OCI-LY3 (cell line): Measurements from ENCODE around the gene KCNS1.

Experiments used
- H2AFZ ChIP-seq: fragments of 200-600, 300-600 bp; shearing (Covaris generic); 2 replicates; pipeline ENCODE4 v1.6.0; 2014; ENCODE audit warnings: antibody characterized with exemption, low read depth, low read length
- H3K27ac ChIP-seq: fragments of 200-600, 300-600 bp; sonication (generic); 2 replicates; pipeline ENCODE4 v1.5.1; 2014; ENCODE audit warnings: mild to moderate bottlenecking, low read length, moderate library complexity, mixed read lengths
- H3K27me3 ChIP-seq: fragments of 200-600, 300-600 bp; sonication (generic); 2 replicates; pipeline ENCODE4 v1.6.1; 2014; ENCODE audit warnings: low read depth, low read length, mixed read lengths
- H3K36me3 ChIP-seq: fragments of 200-600, 300-600 bp; sonication (generic); replicated peaks from 2 replicates; pipeline ENCODE3; 2014; ENCODE audit warnings: low read depth, low read length, mixed read lengths
- H3K4me1 ChIP-seq: fragments of 300-600, 200-600 bp; sonication (generic); 2 replicates; pipeline ENCODE4 v1.6.1; 2014; ENCODE audit warnings: low read length, mixed read lengths
- H3K4me2 ChIP-seq: fragments of 200-600, 300-600 bp; sonication (generic); 2 replicates; pipeline ENCODE4 v1.6.1; 2014; ENCODE audit warnings: low read length, mixed read lengths
- H3K4me3 ChIP-seq: fragments of 300-600, 200-600 bp; sonication (generic); 2 replicates; pipeline ENCODE4 v1.5.1; 2014; ENCODE audit warnings: antibody characterized with exemption, mild to moderate bottlenecking, low read length, moderate library complexity
- H3K79me2 ChIP-seq: fragments of 300-600, 200-600 bp; shearing (Covaris generic); 2 replicates; pipeline ENCODE4 v1.6.1; 2014; ENCODE audit warnings: mild to moderate bottlenecking, low read length, mixed read lengths
- H3K9ac ChIP-seq: fragments of 300-600, 200-600 bp; shearing (Covaris generic); 2 replicates; pipeline ENCODE4 v1.6.0; 2014; ENCODE audit warnings: mild to moderate bottlenecking, low read length, moderate library complexity
- H3K9me3 ChIP-seq: fragments of 200-600, 300-600 bp; shearing (Covaris generic); 2 replicates; pipeline ENCODE4 v1.6.1; 2014; ENCODE audit warnings: low read length, mixed read lengths; ENCODE audit not compliant: insufficient read depth
- H4K20me1 ChIP-seq: fragments of 200-600, 300-600 bp; sonication (generic); 2 replicates; pipeline ENCODE4 v1.6.1; 2016; ENCODE audit warnings: low read length, mixed read lengths; ENCODE audit not compliant: insufficient read depth
- EZH2phosphoT487 ChIP-seq: fragments of 200-600 bp; shearing (Covaris generic); IDR thresholded peaks from 2 replicates; pipeline ENCODE4 v1.6.1; 2018; ENCODE audit warnings: antibody characterized with exemption, mixed run types, low read depth
- TF ChIP-seq, protein P1 (sequence below): fragments of 200-600, 300-600 bp; sonication (generic); IDR thresholded peaks from 2 replicates; pipeline ENCODE4 v1.5.1; 2014; ENCODE audit warnings: antibody characterized with exemption, low read length, low read depth

KCNS1 gene

DNA sequence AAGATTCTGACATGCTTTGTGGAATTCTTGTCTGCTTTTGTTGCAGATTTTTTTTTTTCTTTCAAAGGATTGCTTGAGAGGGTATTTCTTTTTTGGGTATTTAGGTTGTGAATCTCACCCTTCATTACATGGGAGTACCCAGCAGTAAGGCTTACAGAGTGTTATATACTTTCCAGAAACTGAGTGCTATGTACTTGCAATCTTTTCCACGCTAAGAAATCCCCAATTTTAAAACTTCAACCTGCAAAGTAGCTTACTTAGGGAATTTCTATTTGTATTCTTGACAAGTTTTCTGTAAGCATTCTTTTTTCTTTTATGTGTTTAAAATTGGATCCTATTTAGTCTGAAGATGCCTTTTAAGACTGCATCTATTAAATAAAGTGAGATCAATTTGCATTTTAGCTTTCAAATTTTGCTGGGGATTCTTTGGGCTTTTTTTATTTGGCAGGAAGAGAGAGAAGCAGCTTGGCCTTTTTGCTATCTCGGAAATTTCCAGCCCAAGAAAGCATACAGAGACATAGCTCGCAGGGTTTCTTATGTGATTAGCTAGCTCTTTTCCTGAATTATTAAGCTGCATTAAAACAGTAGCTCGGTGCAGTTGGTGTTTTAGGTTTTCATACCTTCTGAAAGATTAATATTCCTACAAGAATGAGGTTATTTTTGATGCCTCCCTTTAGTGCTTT, 42.6 kb downstream of the KCNS1 start:
- TF ChIP-seq, protein P1, sequence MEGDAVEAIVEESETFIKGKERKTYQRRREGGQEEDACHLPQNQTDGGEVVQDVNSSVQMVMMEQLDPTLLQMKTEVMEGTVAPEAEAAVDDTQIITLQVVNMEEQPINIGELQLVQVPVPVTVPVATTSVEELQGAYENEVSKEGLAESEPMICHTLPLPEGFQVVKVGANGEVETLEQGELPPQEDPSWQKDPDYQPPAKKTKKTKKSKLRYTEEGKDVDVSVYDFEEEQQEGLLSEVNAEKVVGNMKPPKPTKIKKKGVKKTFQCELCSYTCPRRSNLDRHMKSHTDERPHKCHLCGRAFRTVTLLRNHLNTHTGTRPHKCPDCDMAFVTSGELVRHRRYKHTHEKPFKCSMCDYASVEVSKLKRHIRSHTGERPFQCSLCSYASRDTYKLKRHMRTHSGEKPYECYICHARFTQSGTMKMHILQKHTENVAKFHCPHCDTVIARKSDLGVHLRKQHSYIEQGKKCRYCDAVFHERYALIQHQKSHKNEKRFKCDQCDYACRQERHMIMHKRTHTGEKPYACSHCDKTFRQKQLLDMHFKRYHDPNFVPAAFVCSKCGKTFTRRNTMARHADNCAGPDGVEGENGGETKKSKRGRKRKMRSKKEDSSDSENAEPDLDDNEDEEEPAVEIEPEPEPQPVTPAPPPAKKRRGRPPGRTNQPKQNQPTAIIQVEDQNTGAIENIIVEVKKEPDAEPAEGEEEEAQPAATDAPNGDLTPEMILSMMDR: no peak
- TF ChIP-seq EZH2phosphoT487: no peak
- no peaks in the 10 kb centered on the region for H3K9me3 ChIP-seq
- no peak overlapping the region for H2AFZ ChIP-seq
- H4K20me1 ChIP-seq: peaks cover 84% of the 10 kb centered on the region
- H3K4me1 ChIP-seq: peaks cover 45% of the 10 kb centered on the region
- peaks cover 99% of the 10 kb centered on the region for H3K79me2 ChIP-seq
- no peaks in the 10 kb centered on the region for H3K27me3 ChIP-seq
- peak overlapping the region; percentile 2; the same call in 1 of the 2 replicates for H3K9ac ChIP-seq
- peak overlapping the region; percentile 38 for H3K4me2 ChIP-seq
- H3K4me3 ChIP-seq: no peak overlapping the region
- peak overlapping the region; percentile 63 for H3K27ac ChIP-seq
- H3K36me3 ChIP-seq: peaks cover 80% of the 10 kb centered on the region

DNA sequence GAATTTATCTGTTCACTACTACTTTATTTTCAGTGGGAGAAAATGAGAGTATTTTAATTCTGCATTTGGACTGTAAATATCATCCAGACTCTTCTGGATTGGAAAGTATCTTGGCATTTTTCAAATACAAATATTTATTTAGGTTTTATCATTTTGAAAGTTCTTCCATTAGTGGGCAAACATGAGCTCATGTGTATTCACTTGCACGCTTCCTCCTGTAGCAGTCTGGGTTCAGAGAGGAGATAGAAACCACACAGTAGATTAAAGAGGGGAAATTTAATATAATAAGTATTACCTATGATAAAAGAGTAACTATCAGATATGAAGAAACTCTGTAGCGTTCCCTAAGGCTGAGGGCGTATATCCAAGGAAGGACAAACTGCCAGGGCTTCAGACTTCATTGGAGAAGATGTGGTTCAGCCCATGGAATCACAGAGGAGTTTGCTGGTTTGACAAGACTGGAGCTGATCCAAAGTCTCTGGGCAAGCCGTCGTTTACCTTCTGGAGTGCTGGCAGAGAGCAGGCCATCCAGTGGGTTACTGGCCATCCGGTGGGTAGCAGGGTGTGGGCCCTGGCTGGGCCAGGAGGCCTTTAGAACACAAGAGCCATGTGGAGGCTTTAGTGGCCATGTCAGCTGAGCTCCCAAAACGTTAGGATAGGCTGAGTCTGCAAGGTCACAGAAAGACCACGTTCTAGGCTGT, 44.3 kb downstream of the KCNS1 start:
- Histone ChIP-seq H4K20me1 (peaks cover 90% of the 10 kb centered on the region), H3K4me3 (no peak overlapping the region), H3K27me3 (no peaks in the 10 kb centered on the region), H3K9me3 (no peaks in the 10 kb centered on the region), H3K79me2 (peaks cover 100% of the 10 kb centered on the region), H3K9ac (no peak overlapping the region), H2AFZ (no peak overlapping the region), H3K4me1 (peaks cover 58% of the 10 kb centered on the region), H3K36me3 (peaks cover 90% of the 10 kb centered on the region), H3K27ac (0 out of 2 replicates have a peak overlapping the region, but pooled peaks have one; percentile 0), H3K4me2 (no peak overlapping the region)
- no peak for TF ChIP-seq EZH2phosphoT487
- TF ChIP-seq, protein P1: no peak

DNA sequence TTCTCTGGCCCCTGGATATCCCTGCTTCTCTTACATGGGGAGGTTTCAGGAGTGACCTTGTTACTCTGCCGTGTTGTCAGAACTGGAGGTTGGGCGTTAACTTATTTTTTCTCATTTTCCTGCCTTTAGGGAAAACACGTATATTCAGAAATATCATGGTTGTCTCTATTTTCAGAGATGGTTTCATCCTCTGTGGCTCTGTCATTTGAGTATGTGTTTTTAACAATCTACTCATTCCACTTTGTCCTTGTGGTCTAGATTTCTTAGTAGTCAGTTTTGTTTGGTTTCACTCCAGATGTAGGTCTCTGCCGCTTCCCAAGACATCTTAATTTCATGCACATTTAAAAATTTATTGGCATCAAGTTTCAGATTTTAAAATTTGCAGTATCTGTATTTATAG, 45.9 kb downstream of the KCNS1 start:
- TF ChIP-seq EZH2phosphoT487: no peak
- TF ChIP-seq, protein P1: no peak
- H3K9ac ChIP-seq: no peak overlapping the region
- peaks cover 75% of the 10 kb centered on the region for H3K36me3 ChIP-seq
- H2AFZ ChIP-seq: no peak overlapping the region
- peaks cover 90% of the 10 kb centered on the region for H4K20me1 ChIP-seq
- no peaks in the 10 kb centered on the region for H3K27me3 ChIP-seq
- peaks cover 100% of the 10 kb centered on the region for H3K79me2 ChIP-seq
- H3K4me2 ChIP-seq: no peak overlapping the region
- H3K4me3 ChIP-seq: no peak overlapping the region
- H3K4me1 ChIP-seq: peaks cover 74% of the 10 kb centered on the region
- no peaks in the 10 kb centered on the region for H3K9me3 ChIP-seq
- H3K27ac ChIP-seq: no peak overlapping the region
